SK-N-MC (cell line): ENCODE results near the gene CST9.

Source experiments
- EZH2 ChIP-seq: fragments of 200-600 bp; sonication (generic); IDR thresholded peaks from one replicate; pipeline ENCODE4 v1.6.1; 2017; ENCODE audit warnings: antibody characterized with exemption
- POLR2AphosphoS5 ChIP-seq: IDR thresholded peaks from 2 replicates; pipeline ENCODE4 v1.6.1; 2012; ENCODE audit warnings: mild to moderate bottlenecking, low read depth, low read length, borderline replicate concordance

- TF ChIP-seq POLR2AphosphoS5 (no peak), EZH2 (no peak)
These were observed 22.2 kb downstream of the CST9 start for GRCh38 chr20:23583526-23583925.
